B cell (primary cell): ENCODE measurements around the gene GAL. TPM values are rescaled to one million over a fixed set of nuclear protein-coding genes. Genes with fewer than 3 reads are reported as not detected.

Source experiments
- ATAC-seq: fragments of 200-7000 bp; cut with Tn5 transposase; one replicate; pipeline ENCODE4 v1.10.0; 2021; ENCODE audit warnings: low read depth, mild to moderate bottlenecking, moderate number of reproducible peaks, moderate library complexity
- CTCF ChIA-PET: fragments of 350-600 bp; sonication (Branson Sonifier 250); formaldehyde crosslinking; loops from one replicate; lab custom pipeline; 2021; ENCODE audit warnings: antibody characterized with exemption, inconsistent platforms; lab: Charles Lee
- POLR2A ChIA-PET: fragments of 350-600 bp; sonication (Branson Sonifier 250); formaldehyde crosslinking; loops from one replicate; lab custom pipeline; 2021; ENCODE audit warnings: antibody characterized with exemption; lab: Charles Lee
- DNase-seq: peaks from one replicate; pipeline ENCODE4 v3.0.0; 2013
- H2AFZ ChIP-seq: 2 replicates; pipeline ENCODE4 v1.6.1; 2012; ENCODE audit warnings: mild to moderate bottlenecking, low read depth, low read length; ENCODE audit not compliant: insufficient read depth, poor library complexity, severe bottlenecking
- H3K27ac ChIP-seq, 2 donors: 1 replicate in 1 of 2; 2 replicates in 1 of 2; pipeline ENCODE4 v1.5.1; 2012 to 2013; ENCODE audit warnings: low read length in 2 of 2, mild to moderate bottlenecking in 2 of 2, moderate library complexity in 1 of 2
- H3K27me3 ChIP-seq, 4 experiments: fragments of 200-600 bp in 1 of 4; sonication (generic) in 1 of 4; replicated peaks in 1 of 4; 1 replicate in 2 of 4; 2 replicates in 2 of 4; pipeline versions ENCODE4 v1.6.1 to v1.7.0; 2013 to 2016; ENCODE audit warnings: low read length in 3 of 4, mild to moderate bottlenecking in 2 of 4, mixed read lengths in 1 of 4, moderate library complexity in 1 of 4; ENCODE audit not compliant: insufficient read depth in 4 of 4, control insufficient read depth in 3 of 4; ENCODE audit errors: control extremely low read depth in 1 of 4
- H3K36me3 ChIP-seq, 2 experiments: replicated peaks in 1 of 2; 1 replicate in 1 of 2; 2 replicates in 1 of 2; pipeline versions ENCODE4 v1.6.1 to v1.7.1; 2013; ENCODE audit warnings: low read length in 1 of 2; ENCODE audit not compliant: insufficient read depth in 2 of 2, control insufficient read depth in 1 of 2; ENCODE audit errors: control extremely low read depth in 1 of 2, extremely low read depth in 1 of 2
- H3K4me1 ChIP-seq, 2 donors: fragments of 200-600 bp in 1 of 2; sonication (generic) in 1 of 2; 1 replicate in 1 of 2; 2 replicates in 1 of 2; pipeline versions ENCODE4 v1.5.1 to v1.6.1; 2013 to 2017; ENCODE audit warnings: low read length in 2 of 2; ENCODE audit not compliant: control insufficient read depth in 2 of 2, insufficient read depth in 2 of 2
- H3K4me2 ChIP-seq: replicated peaks from 2 replicates; pipeline ENCODE3; 2012; ENCODE audit warnings: mild to moderate bottlenecking, low read depth, low read length; ENCODE audit not compliant: poor library complexity, severe bottlenecking
- H3K4me3 ChIP-seq, 5 experiments: fragments of 200-600 bp in 1 of 5; sonication (generic) in 1 of 5; 1 replicate in 3 of 5; 2 replicates in 2 of 5; pipeline versions ENCODE4 v1.5.1 to v1.7.0; 2011 to 2016; ENCODE audit warnings: low read length in 4 of 5, mild to moderate bottlenecking in 4 of 5, low read depth in 2 of 5, control low read depth in 1 of 5, moderate library complexity in 1 of 5; ENCODE audit not compliant: insufficient read depth in 1 of 5; ENCODE audit errors: control extremely low read depth in 1 of 5, extremely low read depth in 1 of 5
- H3K79me2 ChIP-seq: fragments of 200-600 bp; sonication (generic); one replicate; pipeline ENCODE4 v1.6.0; 2016; ENCODE audit warnings: low read length; ENCODE audit not compliant: control insufficient read depth, insufficient read depth
- H3K9ac ChIP-seq: fragments of 200-600 bp; sonication (generic); 2 replicates; pipeline ENCODE4 v1.6.1; 2017; ENCODE audit warnings: mild to moderate bottlenecking, low read length, moderate library complexity
- H3K9me3 ChIP-seq, 3 donors: one replicate each; pipeline versions ENCODE4 v1.6.1 to v1.7.1; 2013; ENCODE audit warnings: low read length in 2 of 3; ENCODE audit not compliant: control insufficient read depth in 2 of 3, insufficient read depth in 1 of 3; ENCODE audit errors: control extremely low read depth in 1 of 3
- H4K20me1 ChIP-seq: 2 replicates; pipeline ENCODE4 v1.6.0; 2012; ENCODE audit warnings: mild to moderate bottlenecking, low read length; ENCODE audit not compliant: insufficient read depth, control insufficient read depth, poor library complexity, severe bottlenecking
- H3K27ac Mint-ChIP-seq: one replicate; pipeline ENCODE4 v1.8.0; 2021; ENCODE audit warnings: mixed read lengths
- H3K27me3 Mint-ChIP-seq: one replicate; pipeline ENCODE4 v1.8.0; 2021; ENCODE audit warnings: mixed read lengths
- H3K4me1 Mint-ChIP-seq: one replicate; pipeline ENCODE4 v1.8.0; 2021; ENCODE audit warnings: mixed read lengths
- H3K4me3 Mint-ChIP-seq: one replicate; pipeline ENCODE4 v1.8.0; 2021; ENCODE audit warnings: mixed read lengths
- H3K9me3 Mint-ChIP-seq: one replicate; pipeline ENCODE4 v1.8.0; 2022; ENCODE audit warnings: mixed read lengths; ENCODE audit not compliant: insufficient read depth
- EZH2 ChIP-seq: IDR thresholded peaks from 2 replicates; pipeline ENCODE4 v1.6.1; 2012; ENCODE audit warnings: borderline replicate concordance, low read depth, mild to moderate bottlenecking, moderate library complexity, low read length; ENCODE audit not compliant: insufficient read depth, poor library complexity, severe bottlenecking
- WGBS: methylation state at CpG from one replicate; pipeline ENCODE4 v1.1.5; 2013; ENCODE audit warnings: missing lambda C conversion rate; ENCODE audit not compliant: insufficient coverage; 5-methylcytosine and 5-hydroxymethylcytosine counted together
- intact Hi-C: fragments of 100-400 bp; cut with micrococcal nuclease; formaldehyde crosslinking; loops from one replicate; pipeline ENCODE4 v1.10.0; 2022
- polyA plus RNA-seq: library from polyadenylated mRNA; depleted of rRNA; stranded (reverse); fragments of >200 nt; gene quantifications from 2 replicates; pipeline ENCODE4 v1.2.3, GENCODE V29; 2012
- total RNA-seq, 2 donors: library from RNA; stranded (reverse); fragments of 120-200 nt in 1 of 2; gene quantifications; 1 replicate in 1 of 2; 2 replicates in 1 of 2; pipeline versions ENCODE4 v1.2.3 to v1.2.4, GENCODE V29; 2013 to 2022
- TF ChIP-seq, protein P1 (sequence below): fragments of 200-600 bp; IDR thresholded peaks from one replicate; pipeline ENCODE4 v1.8.0; 2022; ENCODE audit warnings: antibody characterized with exemption, mild to moderate bottlenecking

GAL gene
- total and polyA plus RNA-seq, 2 donors (not counting 1 experiment from before 2014, with no cell fraction given), result not detected

- H3K27me3 ChIP-seq, result peaks cover 0 to 36% (median 5%) of the 10 kb centered on the region in 4 experiments
- H4K20me1 ChIP-seq, result no peaks in the 10 kb centered on the region
- ATAC-seq (no peak), DNase-seq (no peak)
- H3K27me3 Mint-ChIP-seq, result peaks cover 43% of the 10 kb centered on the region
- no peak overlapping the region for H3K27ac Mint-ChIP-seq
- H3K9ac ChIP-seq, result no peak overlapping the region
- H3K4me1 ChIP-seq, result peaks cover 0 to 4% of the 10 kb centered on the region in 2 donors
- H3K4me2 ChIP-seq, result no peak overlapping the region
- H3K9me3 ChIP-seq, result peaks cover 0 to 4% (median 0%) of the 10 kb centered on the region in 3 donors
- ChIA-PET POLR2A (no interaction called here), CTCF (no interaction called here)
- H3K79me2 ChIP-seq, result no peaks in the 10 kb centered on the region
- H3K27ac ChIP-seq, result no peak overlapping the region
- no peaks in the 10 kb centered on the region for H3K9me3 Mint-ChIP-seq
- TF ChIP-seq EZH2, result no peak
- TF ChIP-seq, protein P1, sequence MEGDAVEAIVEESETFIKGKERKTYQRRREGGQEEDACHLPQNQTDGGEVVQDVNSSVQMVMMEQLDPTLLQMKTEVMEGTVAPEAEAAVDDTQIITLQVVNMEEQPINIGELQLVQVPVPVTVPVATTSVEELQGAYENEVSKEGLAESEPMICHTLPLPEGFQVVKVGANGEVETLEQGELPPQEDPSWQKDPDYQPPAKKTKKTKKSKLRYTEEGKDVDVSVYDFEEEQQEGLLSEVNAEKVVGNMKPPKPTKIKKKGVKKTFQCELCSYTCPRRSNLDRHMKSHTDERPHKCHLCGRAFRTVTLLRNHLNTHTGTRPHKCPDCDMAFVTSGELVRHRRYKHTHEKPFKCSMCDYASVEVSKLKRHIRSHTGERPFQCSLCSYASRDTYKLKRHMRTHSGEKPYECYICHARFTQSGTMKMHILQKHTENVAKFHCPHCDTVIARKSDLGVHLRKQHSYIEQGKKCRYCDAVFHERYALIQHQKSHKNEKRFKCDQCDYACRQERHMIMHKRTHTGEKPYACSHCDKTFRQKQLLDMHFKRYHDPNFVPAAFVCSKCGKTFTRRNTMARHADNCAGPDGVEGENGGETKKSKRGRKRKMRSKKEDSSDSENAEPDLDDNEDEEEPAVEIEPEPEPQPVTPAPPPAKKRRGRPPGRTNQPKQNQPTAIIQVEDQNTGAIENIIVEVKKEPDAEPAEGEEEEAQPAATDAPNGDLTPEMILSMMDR, result no peak
- no peak overlapping the region for H3K4me3 Mint-ChIP-seq
- no peaks in the 10 kb centered on the region for H3K4me1 Mint-ChIP-seq
- 53% methylated on average over 37 of the region's 37 CpGs for WGBS
- no peak overlapping the region for H3K4me3 ChIP-seq
- intact Hi-C loops, result no loop called here
- H3K36me3 ChIP-seq, result no peaks in the 10 kb centered on the region
- no peak overlapping the region for H2AFZ ChIP-seq
Measured at GRCh38 chr11:68683536-68684384, 584 bp upstream of the GAL start.
